Thyroid gland (tissue), 4 donors: ENCODE data around the gene CHST12.

Experiments
- CTCF ChIP-seq, 6 experiments: fragments of 200-600 bp in 3 of 6; fragments of 450-650 bp in 3 of 6; sonication (generic) in 3 of 6; IDR thresholded peaks; one replicate each; pipeline ENCODE4 v1.5.1; 2016 to 2019; ENCODE audit warnings: antibody characterized with exemption in 6 of 6, mild to moderate bottlenecking in 2 of 6, inconsistent platforms in 1 of 6, moderate library complexity in 1 of 6
- POLR2A ChIP-seq, 2 donors: fragments of 450-650 bp; IDR thresholded peaks; one replicate each; pipeline ENCODE4 v1.6.1; 2017; ENCODE audit warnings: antibody characterized with exemption in 2 of 2, mild to moderate bottlenecking in 2 of 2, moderate library complexity in 1 of 2

- TF ChIP-seq CTCF (IDR thresholded peaks at IDR 0.05) (no peak), POLR2A (IDR thresholded peaks at IDR 0.05) (no peak)
Observed at GRCh38 chr7:2358968-2359527, 44.4 kb upstream of the CHST12 start.
